K562 (cell line): ENCODE results near the gene SURF4. TPM values are rescaled to one million over a fixed set of nuclear protein-coding genes. Genes with fewer than 3 reads are reported as not detected.

Experiments
- ARNT ChIP-seq, 2 experiments: fragments of 450-650 bp; IDR thresholded peaks; 2 replicates each; pipeline ENCODE4 v1.6.1; 2016; ENCODE audit warnings: mild to moderate bottlenecking in 1 of 2
- BCOR ChIP-seq: fragments of 450-650 bp; IDR thresholded peaks from 2 replicates; pipeline ENCODE4 v1.6.1; 2016
- BHLHE40 ChIP-seq: IDR thresholded peaks from 2 replicates; pipeline ENCODE4 v1.6.1; 2011; ENCODE audit warnings: low read length, improper control_type of control experiment
- EGR1 ChIP-seq: fragments of 450-650 bp; conservative IDR thresholded peaks from 2 replicates; pipeline ENCODE4 v1.6.1; 2017; ENCODE audit warnings: mild to moderate bottlenecking
- EP300 ChIP-seq: IDR thresholded peaks from 2 replicates; pipeline ENCODE4 v1.6.1; 2012; ENCODE audit warnings: low read length, improper control_type of control experiment
- FOXJ3 ChIP-seq: sonication (generic); formaldehyde crosslinking; IDR thresholded peaks from 2 replicates; pipeline ENCODE4 v1.4.0; 2020; ENCODE audit warnings: mild to moderate bottlenecking, missing genetic modification reagents
- HMGN3 ChIP-seq: IDR thresholded peaks from 2 replicates; pipeline ENCODE4 v1.6.1; 2011; ENCODE audit warnings: borderline replicate concordance, low read depth, mild to moderate bottlenecking, mixed read lengths, low read length; ENCODE audit not compliant: insufficient read length; ENCODE audit errors: extremely low read depth
- IRF2 ChIP-seq: sonication (generic); formaldehyde crosslinking; IDR thresholded peaks from 2 replicates; pipeline ENCODE4 v1.8.1; 2022; ENCODE audit warnings: mild to moderate bottlenecking, missing genetic modification reagents
- LCOR ChIP-seq: sonication (generic); formaldehyde crosslinking; IDR thresholded peaks from 2 replicates; pipeline ENCODE4 v1.8.0; 2022; ENCODE audit warnings: mild to moderate bottlenecking, missing genetic modification reagents
- MAZ ChIP-seq, 2 experiments: fragments of 450-650 bp in 1 of 2; sonication (generic) in 1 of 2; formaldehyde crosslinking; IDR thresholded peaks in 1 of 2; conservative IDR thresholded peaks in 1 of 2; 2 replicates each; pipeline versions ENCODE4 v1.4.0 to v1.5.0; 2020; ENCODE audit warnings: mild to moderate bottlenecking in 1 of 2, missing genetic modification reagents in 1 of 2
- MBD2 ChIP-seq: sonication (generic); IDR thresholded peaks from 2 replicates; pipeline ENCODE4 v1.6.1; 2016; ENCODE audit warnings: low read depth, borderline replicate concordance
- NFYB ChIP-seq: IDR thresholded peaks from 2 replicates; pipeline ENCODE4 v1.6.1; 2011; ENCODE audit warnings: mild to moderate bottlenecking, moderate library complexity; ENCODE audit not compliant: insufficient read length; ENCODE audit errors: extremely low read depth
- POLR2G ChIP-seq: fragments of 200-400 bp; formaldehyde crosslinking; IDR thresholded peaks from 2 replicates; pipeline ENCODE4 v1.6.1; 2017; ENCODE audit warnings: low read depth, mild to moderate bottlenecking, antibody characterized with exemption, low read length, moderate library complexity
- RBM15 ChIP-seq: fragments of 200-400 bp; formaldehyde crosslinking; IDR thresholded peaks from 2 replicates; pipeline ENCODE4 v1.6.1; 2018; ENCODE audit warnings: mild to moderate bottlenecking, low read length, moderate library complexity; ENCODE audit not compliant: insufficient read depth
- SMARCC2 ChIP-seq: fragments of 450-650 bp; IDR thresholded peaks from 2 replicates; pipeline ENCODE4 v1.6.1; 2017; ENCODE audit warnings: antibody characterized with exemption, moderate library complexity, mild to moderate bottlenecking, low read depth
- TARDBP ChIP-seq: fragments of 450-650 bp; IDR thresholded peaks from 2 replicates; pipeline ENCODE4 v1.6.1; 2016
- TEAD4 ChIP-seq, 2 experiments: sonication (generic) in 1 of 2; formaldehyde crosslinking in 1 of 2; IDR thresholded peaks; 2 replicates each; pipeline versions ENCODE4 v1.6.1 to v1.8.0; 2012 to 2022; ENCODE audit warnings: borderline replicate concordance in 1 of 2, inconsistent platforms in 1 of 2, low read length in 1 of 2, mild to moderate bottlenecking in 1 of 2, missing genetic modification reagents in 1 of 2
- U2AF1 ChIP-seq: fragments of 200-400 bp; formaldehyde crosslinking; optimal IDR thresholded peaks from 2 replicates; pipeline ENCODE3; 2017; ENCODE audit warnings: mild to moderate bottlenecking, low read depth, low read length, moderate library complexity
- ZBED1 ChIP-seq: IDR thresholded peaks from 2 replicates; pipeline ENCODE4 v1.6.1; 2014
- ZNF311 ChIP-seq: fragments of 250-450 bp; sonication (Bioruptor Pico); IDR thresholded peaks from 2 replicates; pipeline ENCODE4 v1.4.0; 2020; ENCODE audit warnings: mild to moderate bottlenecking, moderate library complexity
- ZNF431 ChIP-seq: sonication (generic); formaldehyde crosslinking; IDR thresholded peaks from 2 replicates; pipeline ENCODE4 v1.8.0; 2022; ENCODE audit warnings: mild to moderate bottlenecking, missing genetic modification reagents
- ZNF707 ChIP-seq: fragments of 250-450 bp; sonication (Bioruptor Pico); conservative IDR thresholded peaks from 2 replicates; pipeline ENCODE4 v1.8.0; 2022; ENCODE audit warnings: inconsistent platforms, mild to moderate bottlenecking, moderate library complexity
- polyA plus RNA-seq, 8 experiments: library from polyadenylated mRNA; depleted of rRNA in 4 of 8; stranded (reverse) in 5 of 8; unstranded in 3 of 8; fragments of >200 nt; fragmentation: Nextera tagmentation in 2 of 8; fragmentation: Illumina TruSeq in 1 of 8; extraction: Ambion mirVana in 2 of 8; extraction: Trizol in 1 of 8; gene quantifications; 2 replicates each; pipeline versions ENCODE4 v1.2.1 to v1.2.3, GENCODE V29; 2011 to 2014; ENCODE audit warnings: inconsistent platforms in 1 of 8, missing spikeins in 1 of 8
- total RNA-seq, 7 experiments: library from RNA; depleted of rRNA in 6 of 7; stranded (reverse); fragments of >200 nt in 6 of 7; fragmentation: Illumina TruSeq in 2 of 7; extraction: Trizol in 2 of 7; gene quantifications; 2 replicates each; pipeline versions ENCODE4 v1.2.1 to v1.2.3, GENCODE V29; 2011 to 2021; ENCODE audit warnings: low replicate concordance in 1 of 7
- TF ChIP-seq, protein P1 (sequence below), 2 experiments: fragments of 450-650 bp; conservative IDR thresholded peaks; 2 replicates each; pipeline ENCODE4 v1.6.1; 2017; ENCODE audit warnings: mild to moderate bottlenecking in 2 of 2, moderate library complexity in 2 of 2
- TF ChIP-seq, protein P2 (sequence below): fragments of 250-450 bp; sonication (Bioruptor Pico); IDR thresholded peaks from 2 replicates; pipeline ENCODE4 v1.5.0; 2020; ENCODE audit warnings: mild to moderate bottlenecking
- TF ChIP-seq, protein P3 (sequence below), 2 experiments: fragments of 250-450 bp in 1 of 2; fragments of 450-650 bp in 1 of 2; sonication (Bioruptor Pico) in 1 of 2; IDR thresholded peaks; 2 replicates each; pipeline versions ENCODE4 v1.6.1 to v1.8.0; 2016 to 2021; ENCODE audit warnings: mild to moderate bottlenecking in 2 of 2, moderate library complexity in 2 of 2, missing compliant biosample characterization in 1 of 2, missing genetic modification characterization in 1 of 2

Gene SURF4
- total and polyA plus RNA-seq, 9 of the 15 experiments (the other 6 are each of a cell fraction or from before 2014, with no cell fraction given) = 8.4 to 176 (median 130) TPM

DNA sequence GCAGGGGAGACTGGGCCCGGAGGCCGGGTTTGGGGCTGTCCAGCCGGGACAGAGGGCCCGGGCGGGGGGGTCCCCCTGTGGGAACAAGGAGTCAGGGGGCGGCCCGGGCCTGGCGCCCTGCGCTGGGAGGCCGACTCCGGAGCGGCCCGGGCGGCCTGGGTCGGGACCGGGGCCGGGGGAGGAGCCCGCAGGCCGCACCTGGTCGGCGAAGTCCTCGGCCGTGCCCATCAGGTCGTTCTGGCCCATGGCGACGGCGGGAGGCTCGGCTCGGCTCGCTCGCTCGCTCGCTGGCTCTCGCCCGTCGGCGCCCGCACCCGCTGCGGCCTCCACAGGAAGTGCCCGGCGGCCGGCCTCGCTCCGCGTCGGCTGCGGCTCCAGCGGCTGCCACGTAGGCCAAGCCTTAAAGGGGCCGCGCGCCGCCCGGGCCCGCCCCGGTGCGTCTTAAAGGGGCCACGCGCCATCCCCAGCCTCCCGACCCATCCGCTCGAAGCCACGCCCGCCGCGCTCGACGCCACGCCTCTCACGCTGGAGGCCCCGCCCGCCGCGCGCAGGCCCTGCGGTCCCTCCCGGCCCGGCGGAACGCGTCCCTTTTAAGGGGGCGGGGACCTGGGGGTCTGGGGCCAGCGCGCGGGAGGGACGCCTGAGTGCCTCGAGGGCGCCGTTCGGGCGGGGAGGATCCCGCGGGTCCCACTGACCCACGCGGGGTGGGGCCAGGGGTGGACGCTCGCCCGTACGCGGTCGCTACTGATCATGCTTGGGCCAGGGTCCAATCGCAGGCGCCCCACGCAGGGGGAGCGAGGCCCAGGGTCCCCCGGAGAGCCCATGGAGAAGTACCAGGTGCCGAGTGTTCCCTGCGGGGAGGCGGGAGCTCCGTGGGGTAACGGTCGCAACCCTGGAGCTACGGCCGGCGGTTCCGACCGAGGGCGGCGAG lies at the start of gene SURF4, which contains the start of gene STKLD1 (continued):
- TF ChIP-seq EP300 = no peak
- TF ChIP-seq TARDBP = no peak
- no peak for TF ChIP-seq ZBED1
- TF ChIP-seq ARNT (IDR thresholded peaks at IDR 0.05) = no peak
- TF ChIP-seq, protein P1, sequence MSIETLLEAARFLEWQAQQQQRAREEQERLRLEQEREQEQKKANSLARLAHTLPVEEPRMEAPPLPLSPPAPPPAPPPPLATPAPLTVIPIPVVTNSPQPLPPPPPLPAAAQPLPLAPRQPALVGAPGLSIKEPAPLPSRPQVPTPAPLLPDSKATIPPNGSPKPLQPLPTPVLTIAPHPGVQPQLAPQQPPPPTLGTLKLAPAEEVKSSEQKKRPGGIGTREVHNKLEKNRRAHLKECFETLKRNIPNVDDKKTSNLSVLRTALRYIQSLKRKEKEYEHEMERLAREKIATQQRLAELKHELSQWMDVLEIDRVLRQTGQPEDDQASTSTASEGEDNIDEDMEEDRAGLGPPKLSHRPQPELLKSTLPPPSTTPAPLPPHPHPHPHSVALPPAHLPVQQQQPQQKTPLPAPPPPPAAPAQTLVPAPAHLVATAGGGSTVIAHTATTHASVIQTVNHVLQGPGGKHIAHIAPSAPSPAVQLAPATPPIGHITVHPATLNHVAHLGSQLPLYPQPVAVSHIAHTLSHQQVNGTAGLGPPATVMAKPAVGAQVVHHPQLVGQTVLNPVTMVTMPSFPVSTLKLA (conservative IDR thresholded peaks at IDR 0.05) = peak in 1 of 2 experiments; percentile 68; a peak in 2 of 4 replicates
- no peak for TF ChIP-seq ZNF707 (CRISPR knock-in tag)
- peak; percentile 27 for TF ChIP-seq HMGN3
- no peak for TF ChIP-seq IRF2 (CRISPR knock-in tag)
- TF ChIP-seq SMARCC2 = no peak
- no peak for TF ChIP-seq NFYB
- peak; percentile 83 to 87 for TF ChIP-seq MAZ (CRISPR knock-in tag; conservative IDR thresholded peaks at IDR 0.05 in 1 of 2, IDR thresholded peaks at IDR 0.05 in 1 of 2)
- no peak for TF ChIP-seq EGR1
- TF ChIP-seq U2AF1 = peak; percentile 59
- TF ChIP-seq ZNF431 (CRISPR knock-in tag) = peak; percentile 88
- TF ChIP-seq, protein P2, sequence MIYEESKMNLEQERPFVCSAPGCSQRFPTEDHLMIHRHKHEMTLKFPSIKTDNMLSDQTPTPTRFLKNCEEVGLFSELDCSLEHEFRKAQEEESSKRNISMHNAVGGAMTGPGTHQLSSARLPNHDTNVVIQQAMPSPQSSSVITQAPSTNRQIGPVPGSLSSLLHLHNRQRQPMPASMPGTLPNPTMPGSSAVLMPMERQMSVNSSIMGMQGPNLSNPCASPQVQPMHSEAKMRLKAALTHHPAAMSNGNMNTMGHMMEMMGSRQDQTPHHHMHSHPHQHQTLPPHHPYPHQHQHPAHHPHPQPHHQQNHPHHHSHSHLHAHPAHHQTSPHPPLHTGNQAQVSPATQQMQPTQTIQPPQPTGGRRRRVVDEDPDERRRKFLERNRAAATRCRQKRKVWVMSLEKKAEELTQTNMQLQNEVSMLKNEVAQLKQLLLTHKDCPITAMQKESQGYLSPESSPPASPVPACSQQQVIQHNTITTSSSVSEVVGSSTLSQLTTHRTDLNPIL (CRISPR knock-in tag) = no peak
- TF ChIP-seq MBD2 = no peak
- TF ChIP-seq LCOR (CRISPR knock-in tag) = no peak; the same call in 1 of the 2 replicates
- TF ChIP-seq RBM15 = no peak
- no peak for TF ChIP-seq BCOR
- TF ChIP-seq TEAD4 (IDR thresholded peaks at IDR 0.05; ENCODE audit: low read length) = no peak
- TF ChIP-seq TEAD4 (CRISPR knock-in tag; IDR thresholded peaks at IDR 0.05; ENCODE audit: borderline replicate concordance) = peak; percentile 89
- no peak for TF ChIP-seq FOXJ3 (CRISPR knock-in tag)
- TF ChIP-seq, protein P3, sequence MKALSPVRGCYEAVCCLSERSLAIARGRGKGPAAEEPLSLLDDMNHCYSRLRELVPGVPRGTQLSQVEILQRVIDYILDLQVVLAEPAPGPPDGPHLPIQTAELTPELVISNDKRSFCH (CRISPR knock-in tag; IDR thresholded peaks at IDR 0.05) = no peak
- TF ChIP-seq, protein P3 (tag; IDR thresholded peaks at IDR 0.05) = peak; percentile 48; the same call in 1 of the 2 replicates
- TF ChIP-seq POLR2G = peak; percentile 99
- peak; percentile 38; the same call in 1 of the 2 replicates for TF ChIP-seq BHLHE40
- no peak for TF ChIP-seq ZNF311 (CRISPR knock-in tag)
